Stimulated activated CD4-positive, alpha-beta T cell treated with anti-CD3 and anti-CD28 coated beads, TNF-alpha, amount 100 ng/mL, for 48 hours (primary cell): ENCODE measurements around the gene KAZN.

Experiments used
- DNase-seq, 3 donors: peaks; one replicate each; pipeline ENCODE4 v3.0.0-alpha.2; 2020; ENCODE audit warnings: low read depth in 3 of 3

KAZN gene

GRCh38 chr1:14977338-14977931 lies 378.9 kb downstream of the KAZN start:
- no peak for DNase-seq

GRCh38 chr1:14980621-14981218 lies 382.2 kb downstream of the KAZN start:
- DNase-seq, result no peak

DNA sequence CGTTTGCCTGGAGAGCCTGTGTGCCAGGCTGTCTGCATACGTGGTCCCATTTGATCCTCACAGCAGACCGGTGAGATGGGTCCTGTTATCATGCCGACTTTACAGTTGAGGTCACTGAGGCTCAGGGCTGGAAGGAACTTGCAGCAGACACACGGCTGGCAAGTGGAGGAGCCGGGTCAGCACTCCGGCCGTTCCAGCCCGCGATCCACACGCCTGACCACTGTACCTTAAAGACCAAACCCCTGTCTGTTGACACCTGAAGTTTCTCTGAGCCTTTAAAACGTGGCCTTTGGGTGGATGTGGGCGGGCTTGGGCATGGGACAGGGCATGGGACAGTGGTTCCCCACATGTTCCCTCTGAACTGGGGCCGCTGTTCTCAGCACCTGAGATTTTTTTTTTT lies 383.5 kb downstream of the KAZN start:
- no peak for DNase-seq

DNA sequence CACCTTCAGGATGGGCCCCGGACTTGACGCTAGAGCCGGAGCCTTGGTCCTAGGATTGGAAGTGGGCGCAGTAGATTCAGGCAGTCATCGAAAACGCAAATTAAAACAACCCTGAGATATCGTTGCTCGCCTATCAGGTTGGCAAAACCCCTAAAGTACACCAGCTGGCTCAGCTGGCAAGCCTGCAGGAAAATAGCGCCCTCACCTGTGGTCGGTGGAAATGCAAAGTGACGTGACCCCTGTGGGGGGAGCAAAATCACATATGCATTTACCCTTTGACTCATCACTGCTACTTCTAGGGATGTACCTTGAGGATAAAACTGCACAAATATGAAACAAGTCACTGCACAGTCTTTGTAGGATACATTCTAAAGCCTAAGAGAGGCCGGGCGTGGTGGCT lies 384.8 kb downstream of the KAZN start:
- no peak for DNase-seq

DNA sequence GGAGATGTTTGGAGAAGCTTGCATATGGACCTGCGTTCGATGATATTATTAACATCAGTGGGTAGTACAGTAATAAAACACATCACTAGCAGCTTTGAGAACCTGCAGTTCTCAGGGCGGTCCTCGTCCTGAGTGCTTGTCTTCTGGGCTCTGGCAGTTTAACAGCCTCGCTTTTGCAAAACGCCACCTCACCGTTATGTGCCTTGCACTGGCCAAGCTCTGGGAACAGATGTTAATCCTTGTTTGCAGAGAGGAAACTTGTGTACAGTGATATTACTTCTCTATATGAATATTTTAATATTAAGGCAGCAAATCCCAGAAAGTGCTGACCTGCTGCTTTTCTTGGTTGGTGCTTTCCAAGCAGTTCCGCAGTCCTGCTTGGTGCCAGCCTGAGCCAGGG lies 387.7 kb downstream of the KAZN start:
- DNase-seq, result no peak

DNA sequence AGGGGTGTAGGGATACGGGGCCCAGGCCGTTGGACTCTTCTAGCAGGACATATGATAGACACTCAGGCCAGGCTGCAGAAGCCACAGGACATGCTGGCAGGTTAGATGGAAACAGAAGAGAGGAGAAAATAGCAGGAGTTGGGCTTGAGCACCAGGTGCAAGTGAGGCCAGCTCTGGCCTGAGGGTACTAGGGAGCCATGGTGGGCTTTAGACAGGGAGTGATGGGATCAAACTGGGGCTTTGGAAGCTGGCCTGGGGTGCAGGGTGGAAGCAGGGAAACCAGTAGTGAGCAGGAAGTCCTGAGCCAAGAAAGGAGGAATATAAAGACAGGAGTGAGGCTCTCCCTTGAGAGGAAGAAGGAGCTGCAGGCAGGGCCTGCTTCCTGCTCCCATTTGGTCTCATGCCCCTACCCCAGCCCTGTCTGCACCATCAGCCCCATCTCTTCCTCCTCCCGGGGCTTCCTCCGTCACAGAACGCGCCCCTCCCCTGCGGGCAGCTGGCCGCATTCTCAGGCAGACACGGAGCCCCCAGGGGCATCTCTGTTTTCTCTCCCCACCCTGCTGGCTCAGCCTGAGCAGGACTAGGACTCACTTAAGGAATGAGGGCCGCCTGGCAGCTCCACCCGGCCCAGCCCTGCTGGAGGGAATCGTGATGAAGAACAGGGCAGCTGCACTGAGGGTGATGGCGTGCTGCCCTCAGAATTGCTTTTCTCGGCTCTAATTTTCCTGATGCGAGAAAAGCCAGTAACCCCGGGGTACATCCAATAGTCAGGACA lies 389.5 kb downstream of the KAZN start:
- no peak for DNase-seq

DNA sequence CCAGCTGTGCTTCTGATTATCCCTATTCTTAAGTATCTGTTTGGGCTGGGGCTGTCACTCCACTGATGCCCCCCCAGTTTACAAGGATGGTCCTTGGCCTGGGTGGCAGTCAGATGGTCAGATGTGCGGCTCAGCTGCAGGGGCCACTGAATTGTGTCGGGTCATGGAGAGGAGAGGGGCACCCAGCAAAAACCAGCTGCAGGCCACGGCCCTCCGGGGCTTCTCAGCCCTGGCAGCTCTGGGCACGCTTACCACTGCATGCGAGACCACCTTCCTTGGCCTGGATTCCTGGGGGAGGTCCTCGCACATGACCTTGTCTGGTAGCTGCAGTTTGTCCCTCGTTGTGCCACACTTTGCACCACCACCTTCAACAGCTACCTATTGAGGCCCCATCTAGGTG lies 390.2 kb downstream of the KAZN start:
- no peak for DNase-seq

DNA sequence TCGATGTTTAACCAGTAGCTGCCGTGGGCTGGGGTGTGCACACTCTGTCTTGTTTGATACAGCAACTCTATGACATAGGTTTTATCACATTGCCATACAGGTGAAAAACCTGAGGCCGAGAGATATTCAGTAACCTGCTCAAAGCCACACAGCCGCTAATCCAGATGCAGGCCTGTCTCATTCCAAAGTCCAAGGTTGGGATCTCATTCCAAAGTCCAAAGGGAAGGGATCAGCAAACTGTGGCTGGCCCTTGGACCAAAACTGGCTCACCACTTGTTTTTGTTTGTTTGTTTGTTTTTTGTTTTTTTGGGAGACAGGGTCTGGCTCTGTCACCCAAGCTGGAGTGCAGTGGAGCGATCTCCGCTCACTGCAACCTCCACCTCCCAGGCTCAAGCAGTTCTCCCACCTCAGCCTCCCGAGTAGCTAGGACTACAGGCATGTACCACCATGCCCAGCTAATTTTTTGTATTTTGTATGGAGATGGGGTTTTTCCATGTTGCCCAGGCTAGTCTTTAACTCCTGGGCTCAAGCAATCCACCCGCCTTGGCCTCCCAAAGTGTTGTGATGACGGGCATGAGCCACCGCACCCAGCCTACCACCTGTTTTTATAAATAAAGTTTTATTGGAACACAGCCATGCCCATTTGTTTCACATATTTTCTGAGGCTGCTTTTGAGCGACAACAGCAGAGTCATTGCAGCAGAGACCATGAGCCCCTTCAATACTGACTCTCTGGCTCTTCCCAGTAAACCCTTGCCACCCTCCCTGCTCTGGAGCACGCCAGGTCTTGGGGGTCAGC lies 391.6 kb downstream of the KAZN start:
- DNase-seq, result no peak

DNA sequence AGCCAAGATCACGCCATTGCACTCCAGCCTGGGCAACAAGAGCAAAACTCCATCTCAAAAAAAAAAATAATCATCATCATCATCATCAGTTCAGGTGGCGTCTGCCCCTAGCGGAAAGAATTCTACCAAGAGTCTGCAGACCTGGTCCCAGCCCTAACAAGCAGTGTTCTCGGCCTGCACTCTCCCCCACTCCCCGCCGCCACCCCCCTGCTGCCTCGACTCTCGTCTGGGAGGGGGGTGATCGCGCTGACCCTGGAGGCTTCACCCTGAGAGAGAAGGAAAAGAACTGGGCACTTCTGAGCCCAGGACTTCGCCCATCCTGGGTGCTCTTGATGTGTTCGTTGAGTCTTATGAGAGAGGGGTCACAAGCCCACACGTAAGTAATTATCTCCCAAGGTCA lies 394.9 kb downstream of the KAZN start:
- no peak for DNase-seq

DNA sequence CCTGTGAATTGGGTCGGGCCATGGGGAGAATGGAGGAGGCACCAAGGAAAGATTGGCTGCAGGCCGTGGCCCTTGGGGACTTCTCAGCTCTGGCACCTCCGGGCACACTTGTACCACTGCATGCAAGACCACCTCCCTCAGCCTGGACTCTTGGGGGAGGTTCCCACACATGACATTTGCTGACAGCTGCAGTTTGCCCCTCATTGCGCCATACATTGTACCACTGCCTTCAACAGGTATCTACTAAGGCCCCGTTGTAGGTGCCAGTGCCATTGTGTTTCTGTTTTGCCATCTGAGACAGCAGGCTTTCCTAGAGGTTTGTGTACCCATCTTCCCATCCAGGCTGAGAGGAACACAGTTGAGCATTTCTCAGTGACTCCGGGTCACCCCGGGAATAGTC lies 395.7 kb downstream of the KAZN start:
- DNase-seq, result no peak

DNA sequence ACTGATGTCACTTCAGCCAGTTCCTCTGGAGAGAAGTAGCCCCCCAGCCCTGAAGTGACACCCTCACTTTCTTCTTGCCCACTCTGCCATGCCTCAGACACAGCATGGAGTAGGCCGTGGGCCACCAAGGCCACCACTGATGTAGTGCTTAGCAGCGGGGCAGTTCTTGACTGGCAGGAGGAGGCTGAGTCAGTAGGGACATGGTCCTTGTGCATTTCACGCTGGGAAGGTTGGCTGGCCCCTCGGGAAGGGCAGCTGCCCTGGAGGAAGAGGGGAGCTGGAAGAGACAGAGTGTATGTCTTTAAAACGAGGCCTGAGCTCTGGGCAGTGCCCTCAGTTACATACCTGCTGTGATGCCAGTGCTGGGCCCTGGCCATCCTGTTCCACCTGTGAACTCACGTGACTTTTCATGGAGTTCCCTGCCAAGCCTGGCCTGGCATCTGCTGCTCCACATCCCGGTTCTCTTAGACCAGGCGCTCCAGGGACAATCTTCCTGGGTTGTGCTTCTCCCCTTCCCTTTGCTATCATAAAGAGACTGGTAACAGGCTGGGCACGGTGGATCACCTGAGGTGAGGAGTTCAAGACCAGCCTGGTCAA lies 396.5 kb downstream of the KAZN start:
- no peak for DNase-seq

- no peak for DNase-seq
These were observed 397.9 kb downstream of the KAZN start for GRCh38 chr1:14996133-14997050.

- DNase-seq, result no peak
These were observed 399.3 kb downstream of the KAZN start for GRCh38 chr1:14997646-14998276.

DNA sequence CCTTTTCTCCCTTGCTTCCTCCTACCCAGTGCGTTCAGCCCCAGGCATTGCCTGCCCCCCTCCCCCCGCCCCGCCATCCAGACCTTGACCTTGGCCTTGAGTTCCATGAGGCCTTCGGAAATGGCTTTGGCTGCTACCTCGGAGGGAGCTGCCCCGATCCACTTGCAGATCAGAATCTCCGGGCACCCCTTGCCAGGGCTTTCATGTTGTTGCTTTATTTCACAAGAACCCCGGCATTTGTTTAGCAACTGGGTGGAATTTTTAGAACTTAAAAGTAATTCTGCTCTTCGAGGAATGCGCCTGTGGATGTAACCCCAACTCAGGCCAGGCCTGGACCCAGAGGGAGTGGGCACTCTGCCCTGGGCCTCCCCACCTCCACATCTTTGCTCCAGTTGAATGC lies 401.0 kb downstream of the KAZN start:
- DNase-seq, result no peak

- no peak for DNase-seq
These were observed 401.5 kb downstream of the KAZN start for GRCh38 chr1:15000030-15000429.

- no peak for DNase-seq
These were observed 402.2 kb downstream of the KAZN start for GRCh38 chr1:15000671-15001070.

DNA sequence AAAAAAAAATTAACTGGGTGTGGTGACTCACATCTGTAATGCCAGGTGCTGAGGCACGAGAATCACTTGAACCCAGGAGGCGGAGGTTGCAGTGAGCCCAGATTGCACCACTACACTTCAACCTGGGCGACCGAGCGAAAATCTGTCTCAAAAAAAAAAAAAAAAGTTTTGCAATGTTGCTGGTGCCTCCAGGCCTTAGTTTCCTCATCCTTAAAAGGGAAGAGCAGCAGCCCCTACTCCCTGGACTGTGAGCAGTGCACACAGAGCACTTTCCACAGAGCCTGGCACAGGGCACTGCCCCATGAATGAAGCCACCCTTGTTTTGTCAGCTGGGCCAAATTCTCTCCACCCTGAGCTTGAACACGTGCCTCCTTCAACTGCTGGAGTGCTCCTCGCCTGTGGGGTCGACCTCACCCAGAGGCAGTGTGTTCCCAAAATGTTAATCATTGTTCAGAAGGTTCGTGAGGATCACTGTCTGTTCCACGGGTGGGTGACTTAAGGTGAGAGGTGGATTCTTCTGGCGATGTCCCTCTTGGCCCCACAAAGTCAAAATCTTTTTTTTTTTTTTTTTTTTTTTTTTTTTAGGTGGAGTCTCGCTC lies 402.9 kb downstream of the KAZN start:
- no peak for DNase-seq

GRCh38 chr1:15002325-15002724 lies 403.8 kb downstream of the KAZN start:
- DNase-seq, result no peak

- no peak for DNase-seq
These were observed 405.9 kb downstream of the KAZN start for GRCh38 chr1:15004396-15004795.

- DNase-seq, result no peak
These were observed 406.6 kb downstream of the KAZN start for GRCh38 chr1:15005116-15005515.
